Measurements from ENCODE around the gene PAX2.

The PAX2 gene

GRCh38 chr10:100731407-100732240 is 13.8 kb upstream of the PAX2 start:
- no peak overlapping the region for H3K4me3 ChIP-seq (ENCODE audit: low read length)
- no peak for DNase-seq (ENCODE audit: low read depth)
- TF ChIP-seq CTCF (conservative IDR thresholded peaks at IDR 0.05; ENCODE audit: low read depth, low read length): no peak

GRCh38 chr10:100732241-100732596 is 13.2 kb upstream of the PAX2 start:
- no peak overlapping the region for H3K4me3 ChIP-seq (ENCODE audit: low read length)
- no peak for DNase-seq (ENCODE audit: low read depth)
- TF ChIP-seq CTCF (conservative IDR thresholded peaks at IDR 0.05; ENCODE audit: low read depth, low read length): no peak

- no peak overlapping the region for H3K4me3 ChIP-seq (ENCODE audit: low read length)
- no peak for DNase-seq (ENCODE audit: low read depth)
- TF ChIP-seq CTCF (conservative IDR thresholded peaks at IDR 0.05; ENCODE audit: low read depth, low read length): no peak
Measured at GRCh38 chr10:100733329-100733728, 12.1 kb upstream of the PAX2 start.

GRCh38 chr10:100734295-100735086 is 10.9 kb upstream of the PAX2 start:
- no peak overlapping the region for H3K4me3 ChIP-seq (ENCODE audit: low read length)
- no peak for DNase-seq (ENCODE audit: low read depth)
- TF ChIP-seq CTCF (conservative IDR thresholded peaks at IDR 0.05; ENCODE audit: low read depth, low read length): no peak

- no peak for TF ChIP-seq CTCF (conservative IDR thresholded peaks at IDR 0.05; ENCODE audit: low read depth, low read length)
- H3K4me3 ChIP-seq (ENCODE audit: low read length): no peak overlapping the region
- no peak for DNase-seq (ENCODE audit: low read depth)
Measured at GRCh38 chr10:100735087-100735336, 10.4 kb upstream of the PAX2 start.

- no peak for TF ChIP-seq CTCF (conservative IDR thresholded peaks at IDR 0.05; ENCODE audit: low read depth, low read length)
- H3K4me3 ChIP-seq (ENCODE audit: low read length): no peak overlapping the region
- DNase-seq (ENCODE audit: low read depth): no peak
Measured at GRCh38 chr10:100735337-100736143, 9.8 kb upstream of the PAX2 start.

Data from retinal pigment epithelial cell (primary cell).